IMR-90 (cell line): ENCODE results near the gene CEP128.

Experiments
- BHLHE40 ChIP-seq: fragments of 150-350 bp; IDR thresholded peaks from 2 replicates; pipeline ENCODE4 v1.6.1; 2016; ENCODE audit warnings: mild to moderate bottlenecking, low read depth, low read length
- CEBPB ChIP-seq: IDR thresholded peaks from 2 replicates; pipeline ENCODE4 v1.6.1; 2012; ENCODE audit warnings: low read depth, low read length, improper control_type of control experiment
- FOS ChIP-seq: fragments of 150-350 bp; IDR thresholded peaks from 2 replicates; pipeline ENCODE4 v1.6.1; 2016; ENCODE audit warnings: low read depth, low read length
- MAFK ChIP-seq: IDR thresholded peaks from 2 replicates; pipeline ENCODE4 v1.6.1; 2012; ENCODE audit warnings: low read depth, low read length, improper control_type of control experiment
- MAZ ChIP-seq: IDR thresholded peaks from 2 replicates; pipeline ENCODE4 v1.6.1; 2012; ENCODE audit warnings: low read depth, mild to moderate bottlenecking, low read length, improper control_type of control experiment, moderate library complexity, borderline replicate concordance
- MXI1 ChIP-seq: IDR thresholded peaks from 2 replicates; pipeline ENCODE4 v1.6.1; 2012; ENCODE audit warnings: low read depth, mild to moderate bottlenecking, low read length, moderate library complexity, borderline replicate concordance
- POLR2A ChIP-seq: IDR thresholded peaks from 2 replicates; pipeline ENCODE4 v1.6.1; 2012; ENCODE audit warnings: mild to moderate bottlenecking, low read depth, low read length
- RAD21 ChIP-seq: IDR thresholded peaks from 2 replicates; pipeline ENCODE4 v1.6.1; 2012; ENCODE audit warnings: low read length, improper control_type of control experiment
- RCOR1 ChIP-seq: IDR thresholded peaks from 2 replicates; pipeline ENCODE4 v1.6.1; 2012; ENCODE audit warnings: mild to moderate bottlenecking, low read length, improper control_type of control experiment; ENCODE audit not compliant: insufficient replicate concordance
- RFX5 ChIP-seq: IDR thresholded peaks from 2 replicates; pipeline ENCODE4 v1.8.0; 2012; ENCODE audit warnings: low read depth, mild to moderate bottlenecking, low read length, moderate library complexity
- SMC3 ChIP-seq: fragments of 150-350 bp; IDR thresholded peaks from 2 replicates; pipeline ENCODE4 v1.6.1; 2016; ENCODE audit warnings: low read depth, mild to moderate bottlenecking, antibody characterized with exemption, low read length, moderate library complexity
- TF ChIP-seq, protein P1 (sequence below): conservative IDR thresholded peaks from 2 replicates; pipeline ENCODE4 v1.5.1; 2012; ENCODE audit warnings: mild to moderate bottlenecking, low read depth, low read length, improper control_type of control experiment
- TF ChIP-seq, protein P2 (sequence below): fragments of 150-350 bp; IDR thresholded peaks from 2 replicates; pipeline ENCODE4 v1.6.1; 2017; ENCODE audit warnings: mild to moderate bottlenecking, antibody characterized with exemption, low read length, low read depth

DNA sequence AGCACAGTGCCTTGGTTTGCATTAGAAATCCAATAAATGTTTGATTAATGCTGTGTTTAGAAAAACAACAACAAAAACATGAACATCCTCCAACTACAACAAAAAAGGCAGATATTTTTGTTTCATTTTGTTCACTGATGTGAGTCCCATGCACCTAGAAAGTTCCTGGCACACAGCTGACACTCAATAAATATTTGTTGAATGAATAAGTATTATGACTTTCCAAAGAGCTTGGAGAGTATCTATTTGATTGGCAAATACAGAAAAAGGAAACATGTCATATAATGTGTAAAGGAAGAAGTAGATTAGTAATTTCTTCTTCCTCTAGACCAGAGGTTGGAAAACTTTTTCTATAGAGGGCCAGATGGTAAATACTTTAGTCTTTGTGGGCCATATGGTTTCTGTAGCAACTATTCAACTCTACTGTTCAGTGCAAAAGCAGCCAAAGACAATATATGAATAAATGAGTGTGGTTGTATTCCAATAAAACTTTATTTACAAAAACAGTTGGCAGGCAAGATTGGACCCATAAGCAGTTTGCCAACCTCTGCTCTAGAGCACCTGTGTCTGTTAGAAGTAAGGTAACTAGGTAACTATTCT is 417.9 kb downstream of the CEP128 start:
- TF ChIP-seq, protein P1, sequence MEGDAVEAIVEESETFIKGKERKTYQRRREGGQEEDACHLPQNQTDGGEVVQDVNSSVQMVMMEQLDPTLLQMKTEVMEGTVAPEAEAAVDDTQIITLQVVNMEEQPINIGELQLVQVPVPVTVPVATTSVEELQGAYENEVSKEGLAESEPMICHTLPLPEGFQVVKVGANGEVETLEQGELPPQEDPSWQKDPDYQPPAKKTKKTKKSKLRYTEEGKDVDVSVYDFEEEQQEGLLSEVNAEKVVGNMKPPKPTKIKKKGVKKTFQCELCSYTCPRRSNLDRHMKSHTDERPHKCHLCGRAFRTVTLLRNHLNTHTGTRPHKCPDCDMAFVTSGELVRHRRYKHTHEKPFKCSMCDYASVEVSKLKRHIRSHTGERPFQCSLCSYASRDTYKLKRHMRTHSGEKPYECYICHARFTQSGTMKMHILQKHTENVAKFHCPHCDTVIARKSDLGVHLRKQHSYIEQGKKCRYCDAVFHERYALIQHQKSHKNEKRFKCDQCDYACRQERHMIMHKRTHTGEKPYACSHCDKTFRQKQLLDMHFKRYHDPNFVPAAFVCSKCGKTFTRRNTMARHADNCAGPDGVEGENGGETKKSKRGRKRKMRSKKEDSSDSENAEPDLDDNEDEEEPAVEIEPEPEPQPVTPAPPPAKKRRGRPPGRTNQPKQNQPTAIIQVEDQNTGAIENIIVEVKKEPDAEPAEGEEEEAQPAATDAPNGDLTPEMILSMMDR: no peak
- TF ChIP-seq MAZ: no peak
- no peak for TF ChIP-seq POLR2A
- no peak for TF ChIP-seq CEBPB
- TF ChIP-seq RCOR1: no peak
- no peak for TF ChIP-seq BHLHE40
- no peak for TF ChIP-seq RAD21
- TF ChIP-seq MXI1: no peak
- TF ChIP-seq FOS: no peak
- no peak for TF ChIP-seq SMC3
- no peak for TF ChIP-seq MAFK
- TF ChIP-seq, protein P2, sequence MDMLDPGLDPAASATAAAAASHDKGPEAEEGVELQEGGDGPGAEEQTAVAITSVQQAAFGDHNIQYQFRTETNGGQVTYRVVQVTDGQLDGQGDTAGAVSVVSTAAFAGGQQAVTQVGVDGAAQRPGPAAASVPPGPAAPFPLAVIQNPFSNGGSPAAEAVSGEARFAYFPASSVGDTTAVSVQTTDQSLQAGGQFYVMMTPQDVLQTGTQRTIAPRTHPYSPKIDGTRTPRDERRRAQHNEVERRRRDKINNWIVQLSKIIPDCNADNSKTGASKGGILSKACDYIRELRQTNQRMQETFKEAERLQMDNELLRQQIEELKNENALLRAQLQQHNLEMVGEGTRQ: no peak
- TF ChIP-seq RFX5: no peak
